SU-DHL-6 (cell line): ENCODE data around the gene HSPA12A.

ENCODE experiments used
- EZH2phosphoT487 ChIP-seq: fragments of 200-600 bp; sonication (generic), shearing (Covaris generic); conservative IDR thresholded peaks from 2 replicates; pipeline ENCODE4 v1.6.1; 2018; ENCODE audit warnings: mild to moderate bottlenecking, antibody characterized with exemption, low read length, moderate library complexity, mixed read lengths
- TF ChIP-seq, protein P1 (sequence below): fragments of 200-600 bp; sonication (generic); IDR thresholded peaks from one replicate; pipeline ENCODE4 v1.5.1; 2017; ENCODE audit warnings: antibody characterized with exemption, mild to moderate bottlenecking, low read length, moderate library complexity; ENCODE audit not compliant: insufficient read depth, poor library complexity, severe bottlenecking

DNA sequence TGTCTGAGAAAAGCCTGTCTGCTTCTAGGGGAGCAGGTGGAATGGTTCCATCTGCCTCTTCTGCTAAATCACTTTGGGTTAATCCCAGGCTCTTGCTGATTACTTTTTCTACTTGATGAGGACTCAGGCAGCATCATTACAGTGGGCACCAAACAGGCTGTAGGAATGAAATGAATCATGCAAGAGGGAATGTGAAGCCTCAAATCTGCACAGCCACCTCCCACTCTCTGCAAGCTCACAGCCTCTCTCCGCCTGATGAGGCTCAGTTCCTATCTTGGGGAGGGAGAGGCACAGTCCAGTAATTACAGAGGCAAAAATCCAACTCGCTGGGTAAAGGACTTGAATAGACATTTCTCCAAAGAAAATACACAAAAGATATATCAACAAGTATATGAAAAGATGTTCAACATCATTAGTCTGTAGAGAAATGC, 34.0 kb downstream of the HSPA12A start:
- TF ChIP-seq, protein P1, sequence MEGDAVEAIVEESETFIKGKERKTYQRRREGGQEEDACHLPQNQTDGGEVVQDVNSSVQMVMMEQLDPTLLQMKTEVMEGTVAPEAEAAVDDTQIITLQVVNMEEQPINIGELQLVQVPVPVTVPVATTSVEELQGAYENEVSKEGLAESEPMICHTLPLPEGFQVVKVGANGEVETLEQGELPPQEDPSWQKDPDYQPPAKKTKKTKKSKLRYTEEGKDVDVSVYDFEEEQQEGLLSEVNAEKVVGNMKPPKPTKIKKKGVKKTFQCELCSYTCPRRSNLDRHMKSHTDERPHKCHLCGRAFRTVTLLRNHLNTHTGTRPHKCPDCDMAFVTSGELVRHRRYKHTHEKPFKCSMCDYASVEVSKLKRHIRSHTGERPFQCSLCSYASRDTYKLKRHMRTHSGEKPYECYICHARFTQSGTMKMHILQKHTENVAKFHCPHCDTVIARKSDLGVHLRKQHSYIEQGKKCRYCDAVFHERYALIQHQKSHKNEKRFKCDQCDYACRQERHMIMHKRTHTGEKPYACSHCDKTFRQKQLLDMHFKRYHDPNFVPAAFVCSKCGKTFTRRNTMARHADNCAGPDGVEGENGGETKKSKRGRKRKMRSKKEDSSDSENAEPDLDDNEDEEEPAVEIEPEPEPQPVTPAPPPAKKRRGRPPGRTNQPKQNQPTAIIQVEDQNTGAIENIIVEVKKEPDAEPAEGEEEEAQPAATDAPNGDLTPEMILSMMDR = no peak
- no peak for TF ChIP-seq EZH2phosphoT487
